Ishikawa (cell line): ENCODE results near the gene SIGLEC9.

Experiments
- CEBPB ChIP-seq: IDR thresholded peaks from 2 replicates; pipeline ENCODE4 v1.6.1; 2012
- CREB1 ChIP-seq: IDR thresholded peaks from 2 replicates; pipeline ENCODE4 v1.6.1; 2012; ENCODE audit warnings: low read depth
- EGR1 ChIP-seq: IDR thresholded peaks from 2 replicates; pipeline ENCODE4 v1.6.1; 2012
- EP300 ChIP-seq: IDR thresholded peaks from 2 replicates; pipeline ENCODE4 v1.6.1; 2012; ENCODE audit warnings: borderline replicate concordance
- FOXM1 ChIP-seq: IDR thresholded peaks from 2 replicates; pipeline ENCODE4 v1.6.1; 2012; ENCODE audit warnings: low read depth, borderline replicate concordance
- MAX ChIP-seq: IDR thresholded peaks from 2 replicates; pipeline ENCODE4 v1.6.1; 2012
- NFIC ChIP-seq: IDR thresholded peaks from 2 replicates; pipeline ENCODE4 v1.6.1; 2012
- RAD21 ChIP-seq: IDR thresholded peaks from 2 replicates; pipeline ENCODE4 v1.6.1; 2012; ENCODE audit warnings: low read depth
- TAF1 ChIP-seq: IDR thresholded peaks from 2 replicates; pipeline ENCODE4 v1.6.1; 2012; ENCODE audit warnings: low read depth, mild to moderate bottlenecking
- TCF12 ChIP-seq: IDR thresholded peaks from 2 replicates; pipeline ENCODE4 v1.6.1; 2012; ENCODE audit warnings: low read depth
- TEAD4 ChIP-seq: IDR thresholded peaks from 2 replicates; pipeline ENCODE4 v1.6.1; 2012
- YY1 ChIP-seq: IDR thresholded peaks from 2 replicates; pipeline ENCODE4 v1.6.1; 2012; ENCODE audit warnings: low read depth
- ZBTB7A ChIP-seq: IDR thresholded peaks from 2 replicates; pipeline ENCODE4 v1.6.1; 2012; ENCODE audit warnings: low read depth
- TF ChIP-seq, protein P1 (sequence below): IDR thresholded peaks from 2 replicates; pipeline ENCODE4 v1.6.1; 2012
- TF ChIP-seq, protein P2 (sequence below): IDR thresholded peaks from 2 replicates; pipeline ENCODE4 v1.6.1; 2012; ENCODE audit warnings: low read depth, mild to moderate bottlenecking

The SIGLEC9 gene

DNA sequence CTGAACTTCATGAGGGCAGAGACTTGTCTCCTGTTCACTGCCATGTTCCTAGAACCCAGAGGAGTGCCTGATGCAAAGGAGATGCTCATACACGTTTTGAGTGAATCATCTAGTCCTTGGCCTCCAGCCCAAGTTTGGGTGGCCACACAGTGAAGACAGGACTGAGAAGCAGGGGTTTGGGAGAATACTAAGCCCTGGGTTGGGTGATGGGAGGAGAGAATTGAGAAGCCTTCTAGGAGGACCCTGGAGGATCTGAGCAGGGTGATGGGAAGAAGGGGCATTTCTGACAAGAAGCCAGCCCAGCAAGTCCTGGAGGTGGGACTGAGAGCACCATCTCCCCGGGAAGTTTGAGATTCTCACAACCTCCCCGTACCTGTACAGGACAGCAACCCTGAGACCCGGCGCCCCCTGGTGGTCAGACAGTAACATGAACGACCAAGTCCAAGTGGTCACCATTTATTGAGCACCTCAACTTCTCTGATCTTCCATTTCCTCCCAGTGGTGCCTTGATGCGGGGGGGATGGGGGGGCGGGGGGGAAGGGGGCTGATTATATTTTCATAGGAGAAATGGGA, 27.5 kb upstream of the SIGLEC9 start:
- TF ChIP-seq ZBTB7A (no peak), RAD21 (peak; percentile 31; the same call in 1 of the 2 replicates)

- TF ChIP-seq RAD21: no peak
- TF ChIP-seq, protein P1, sequence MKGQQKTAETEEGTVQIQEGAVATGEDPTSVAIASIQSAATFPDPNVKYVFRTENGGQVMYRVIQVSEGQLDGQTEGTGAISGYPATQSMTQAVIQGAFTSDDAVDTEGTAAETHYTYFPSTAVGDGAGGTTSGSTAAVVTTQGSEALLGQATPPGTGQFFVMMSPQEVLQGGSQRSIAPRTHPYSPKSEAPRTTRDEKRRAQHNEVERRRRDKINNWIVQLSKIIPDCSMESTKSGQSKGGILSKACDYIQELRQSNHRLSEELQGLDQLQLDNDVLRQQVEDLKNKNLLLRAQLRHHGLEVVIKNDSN: no peak
- no peak for TF ChIP-seq EP300
- TF ChIP-seq, protein P2, sequence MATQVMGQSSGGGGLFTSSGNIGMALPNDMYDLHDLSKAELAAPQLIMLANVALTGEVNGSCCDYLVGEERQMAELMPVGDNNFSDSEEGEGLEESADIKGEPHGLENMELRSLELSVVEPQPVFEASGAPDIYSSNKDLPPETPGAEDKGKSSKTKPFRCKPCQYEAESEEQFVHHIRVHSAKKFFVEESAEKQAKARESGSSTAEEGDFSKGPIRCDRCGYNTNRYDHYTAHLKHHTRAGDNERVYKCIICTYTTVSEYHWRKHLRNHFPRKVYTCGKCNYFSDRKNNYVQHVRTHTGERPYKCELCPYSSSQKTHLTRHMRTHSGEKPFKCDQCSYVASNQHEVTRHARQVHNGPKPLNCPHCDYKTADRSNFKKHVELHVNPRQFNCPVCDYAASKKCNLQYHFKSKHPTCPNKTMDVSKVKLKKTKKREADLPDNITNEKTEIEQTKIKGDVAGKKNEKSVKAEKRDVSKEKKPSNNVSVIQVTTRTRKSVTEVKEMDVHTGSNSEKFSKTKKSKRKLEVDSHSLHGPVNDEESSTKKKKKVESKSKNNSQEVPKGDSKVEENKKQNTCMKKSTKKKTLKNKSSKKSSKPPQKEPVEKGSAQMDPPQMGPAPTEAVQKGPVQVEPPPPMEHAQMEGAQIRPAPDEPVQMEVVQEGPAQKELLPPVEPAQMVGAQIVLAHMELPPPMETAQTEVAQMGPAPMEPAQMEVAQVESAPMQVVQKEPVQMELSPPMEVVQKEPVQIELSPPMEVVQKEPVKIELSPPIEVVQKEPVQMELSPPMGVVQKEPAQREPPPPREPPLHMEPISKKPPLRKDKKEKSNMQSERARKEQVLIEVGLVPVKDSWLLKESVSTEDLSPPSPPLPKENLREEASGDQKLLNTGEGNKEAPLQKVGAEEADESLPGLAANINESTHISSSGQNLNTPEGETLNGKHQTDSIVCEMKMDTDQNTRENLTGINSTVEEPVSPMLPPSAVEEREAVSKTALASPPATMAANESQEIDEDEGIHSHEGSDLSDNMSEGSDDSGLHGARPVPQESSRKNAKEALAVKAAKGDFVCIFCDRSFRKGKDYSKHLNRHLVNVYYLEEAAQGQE: no peak
- TF ChIP-seq CEBPB: no peak
These were observed 26.9 kb upstream of the SIGLEC9 start for GRCh38 chr19:51097796-51098195.

DNA sequence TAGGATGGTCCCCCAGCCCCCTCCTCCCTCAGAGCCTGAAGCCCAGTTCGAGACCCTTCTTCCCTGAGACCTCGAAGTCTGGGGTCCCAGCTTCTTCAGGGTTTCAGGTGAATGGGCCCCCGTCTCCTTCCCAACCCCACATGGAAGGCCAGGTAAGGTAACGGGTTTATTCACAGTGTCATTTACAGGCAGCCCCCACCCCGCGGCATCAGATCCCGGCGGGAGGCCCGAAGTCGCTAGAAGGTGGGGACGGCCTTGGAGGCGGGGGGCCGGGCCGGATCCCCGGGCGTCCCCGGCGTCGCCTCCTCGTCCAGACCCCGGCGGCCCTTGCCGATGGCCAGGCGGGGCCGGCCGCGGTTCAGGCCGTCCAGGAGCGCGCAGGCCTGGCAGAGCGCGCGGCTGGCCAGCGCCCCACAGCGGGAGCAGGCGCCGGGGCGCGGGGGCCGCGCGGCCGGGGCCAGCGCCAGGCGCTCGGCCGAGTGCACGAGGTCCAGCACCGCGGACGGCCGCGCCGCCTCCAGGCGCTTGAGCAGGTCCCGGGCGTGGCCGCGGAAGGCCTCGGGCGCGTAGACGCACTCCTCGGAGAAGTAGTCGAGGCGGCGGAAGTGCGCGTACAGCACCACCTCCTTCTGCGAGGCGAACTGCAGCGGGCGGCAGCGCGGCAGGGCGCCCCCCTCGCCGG, 26.2 kb upstream of the SIGLEC9 start:
- TF ChIP-seq NFIC (no peak), TEAD4 (no peak), TAF1 (no peak), CREB1 (no peak), CEBPB (no peak), EP300 (no peak), ZBTB7A (no peak), EGR1 (no peak)
- TF ChIP-seq, protein P1: no peak

DNA sequence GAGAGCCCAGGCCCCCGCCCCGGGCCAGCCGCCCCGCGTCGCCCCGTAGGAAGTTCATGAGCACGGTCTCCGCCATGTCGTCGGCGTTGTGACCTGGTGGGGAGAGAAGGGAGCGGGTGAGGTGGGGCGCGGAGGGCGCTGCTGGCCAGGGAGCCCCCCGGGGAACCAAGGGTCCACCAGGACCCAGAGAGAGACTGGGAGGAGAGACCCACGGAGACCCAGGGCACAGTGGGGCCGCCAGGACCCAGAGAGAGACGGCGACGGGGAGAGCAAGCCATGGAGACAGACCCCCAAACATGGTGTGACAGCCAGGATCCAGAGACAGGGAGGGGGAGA, 25.7 kb upstream of the SIGLEC9 start:
- TF ChIP-seq MAX (no peak), ZBTB7A (no peak), TEAD4 (no peak), TCF12 (no peak), EP300 (no peak), CREB1 (no peak)

DNA sequence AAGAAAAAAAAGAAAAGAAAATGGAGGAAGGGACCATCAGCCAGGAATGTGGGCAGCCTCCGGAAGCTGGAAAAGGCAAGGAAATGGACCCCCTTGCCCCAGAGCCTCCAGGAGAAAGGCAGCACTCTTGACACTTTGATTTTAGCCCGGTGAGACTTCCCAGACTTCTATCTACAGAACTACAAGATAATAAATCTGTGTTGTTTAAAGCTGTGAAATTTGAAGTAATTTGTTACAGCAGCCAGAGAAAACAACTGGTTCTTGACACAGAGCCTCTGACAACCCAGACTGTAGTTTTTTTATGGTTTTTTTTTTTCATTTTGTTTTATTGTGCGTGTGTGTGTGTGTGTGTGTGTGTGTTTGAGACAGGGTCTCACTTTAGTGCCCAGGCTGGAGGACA, 24.1 kb upstream of the SIGLEC9 start:
- TF ChIP-seq TEAD4: no peak
- TF ChIP-seq YY1: no peak
- TF ChIP-seq EGR1: no peak
- TF ChIP-seq, protein P2: no peak
- TF ChIP-seq ZBTB7A: no peak
- TF ChIP-seq CEBPB: no peak
- no peak for TF ChIP-seq FOXM1
- no peak for TF ChIP-seq NFIC
- no peak for TF ChIP-seq MAX
- TF ChIP-seq TAF1: no peak
- TF ChIP-seq TCF12: no peak
- TF ChIP-seq, protein P1: no peak
- no peak for TF ChIP-seq EP300
- no peak for TF ChIP-seq RAD21
- TF ChIP-seq CREB1: no peak

- TF ChIP-seq, protein P2: no peak
- TF ChIP-seq, protein P1: no peak
- no peak for TF ChIP-seq ZBTB7A
- TF ChIP-seq MAX: no peak
- TF ChIP-seq NFIC: no peak
- TF ChIP-seq EGR1: no peak
- no peak for TF ChIP-seq TAF1
- no peak for TF ChIP-seq TEAD4
- TF ChIP-seq CREB1: no peak
- no peak for TF ChIP-seq FOXM1
- TF ChIP-seq EP300: no peak
- no peak for TF ChIP-seq TCF12
- no peak for TF ChIP-seq RAD21
- no peak for TF ChIP-seq CEBPB
- no peak for TF ChIP-seq YY1
These were observed 23.4 kb upstream of the SIGLEC9 start for GRCh38 chr19:51101171-51101865.
